HG03457 (cell line): ENCODE results near the gene EDA.

Source experiments
- ATAC-seq: cut with Tn5 transposase; IDR thresholded peaks from one replicate; pipeline ENCODE4 v1.9.1; 2021; ENCODE audit warnings: moderate number of reproducible peaks; ENCODE audit not compliant: unreplicated experiment

Gene EDA

DNA sequence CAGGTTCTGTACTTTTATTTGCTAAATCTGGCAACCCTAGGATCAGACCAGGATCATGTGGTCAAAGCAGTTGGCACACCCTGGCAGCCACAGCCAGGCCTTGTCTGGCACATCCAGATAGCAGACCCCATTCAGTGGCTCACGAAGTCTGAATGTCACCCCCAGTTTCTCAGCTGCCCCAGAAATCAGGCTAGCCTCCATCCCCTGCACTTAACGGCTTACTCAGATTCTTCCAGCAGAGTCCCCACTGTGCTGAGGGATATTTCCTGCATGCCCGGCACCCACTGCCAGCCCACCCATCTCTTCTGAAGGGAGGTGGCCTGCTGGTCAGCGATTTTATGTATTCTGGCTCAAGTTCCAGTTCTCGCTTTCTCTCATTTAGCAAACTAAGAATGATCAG lies 438.5 kb downstream of the EDA start:
- ATAC-seq: no peak

DNA sequence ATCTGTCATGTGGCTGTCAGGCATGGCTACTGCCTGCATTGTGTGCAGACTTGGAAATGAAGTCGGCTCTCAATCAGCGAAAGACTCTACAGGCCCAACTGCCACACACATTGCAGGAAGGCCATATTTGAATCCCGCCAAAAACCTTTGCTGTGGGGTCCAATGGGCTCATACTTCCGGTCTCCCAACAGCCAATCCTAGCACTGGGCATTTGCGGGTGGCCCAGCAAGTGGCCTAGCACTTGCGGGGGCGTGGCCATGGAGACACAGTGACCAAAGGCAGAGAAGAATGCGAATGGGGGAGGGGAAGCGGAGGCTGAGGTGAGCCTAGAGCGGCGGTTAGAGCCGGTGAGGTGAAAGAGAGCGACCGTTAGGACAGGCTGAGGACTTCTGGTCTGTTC lies 446.2 kb downstream of the EDA start, which contains the start of gene OTUD6A:
TSS of gene OTUD6A (plus strand) at position 382 of the 400 bp plus-strand sequence. CDS start 68 bp downstream, outside the sequence.
- no peak for ATAC-seq

DNA sequence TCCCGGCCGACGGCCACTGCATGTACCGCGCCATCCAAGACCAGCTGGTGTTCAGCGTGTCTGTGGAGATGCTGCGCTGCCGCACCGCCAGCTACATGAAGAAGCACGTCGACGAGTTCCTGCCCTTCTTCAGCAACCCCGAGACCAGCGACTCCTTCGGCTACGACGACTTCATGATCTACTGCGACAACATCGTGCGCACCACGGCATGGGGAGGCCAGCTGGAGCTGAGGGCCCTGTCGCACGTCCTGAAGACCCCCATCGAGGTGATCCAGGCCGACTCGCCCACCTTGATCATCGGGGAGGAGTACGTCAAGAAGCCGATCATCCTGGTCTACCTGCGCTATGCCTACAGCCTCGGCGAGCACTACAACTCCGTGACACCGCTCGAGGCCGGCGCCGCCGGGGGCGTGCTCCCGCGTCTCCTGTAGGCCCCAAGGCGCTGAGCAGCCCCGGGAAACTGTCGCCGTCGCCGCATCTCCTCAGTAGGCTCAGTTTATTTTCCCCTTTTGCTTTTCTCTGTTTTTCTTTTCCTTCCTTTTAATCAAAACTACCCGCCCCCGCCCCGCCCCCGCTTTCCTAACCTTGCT lies 447.1 kb downstream of the EDA start:
- no peak for ATAC-seq

DNA sequence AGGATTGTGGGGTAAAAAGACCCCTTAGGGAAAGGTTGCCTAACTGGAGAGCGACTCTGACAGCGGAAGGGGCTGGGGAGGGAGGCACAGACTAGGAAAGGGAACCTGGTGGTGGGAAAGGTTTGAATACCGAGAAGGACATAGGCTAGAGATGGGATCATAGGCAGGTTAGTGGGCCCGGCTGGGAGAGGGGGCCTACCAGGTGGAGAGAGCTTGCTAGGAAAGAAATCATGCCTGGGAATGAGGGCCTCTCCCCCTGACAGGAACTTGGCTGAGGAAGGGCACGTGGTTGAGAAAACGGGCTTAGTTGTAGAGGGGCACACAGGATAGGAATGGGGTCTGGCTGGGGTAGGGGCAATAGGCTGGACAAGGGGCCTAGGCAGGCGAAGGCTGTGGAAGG lies 450.7 kb downstream of the EDA start:
- no peak for ATAC-seq

DNA sequence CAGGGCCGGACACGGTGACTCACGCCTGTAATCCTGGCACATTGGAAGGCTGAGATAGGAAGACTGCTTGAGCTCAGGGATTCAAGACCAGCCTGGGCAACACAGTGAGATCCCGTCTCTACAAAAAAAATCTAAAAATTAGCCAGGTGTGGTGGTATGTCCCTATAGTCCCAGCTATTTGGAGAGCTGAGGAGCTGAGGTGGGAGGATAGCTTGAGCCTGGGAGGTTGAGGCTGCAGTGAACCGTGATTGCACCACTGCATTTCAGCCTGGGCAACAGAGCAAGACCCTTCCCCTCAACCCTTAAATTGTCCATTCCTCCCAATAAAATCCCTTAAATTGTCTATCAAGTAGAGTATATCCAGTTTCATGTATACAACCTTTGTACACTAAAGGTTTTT lies 463.4 kb downstream of the EDA start:
- ATAC-seq: no peak

DNA sequence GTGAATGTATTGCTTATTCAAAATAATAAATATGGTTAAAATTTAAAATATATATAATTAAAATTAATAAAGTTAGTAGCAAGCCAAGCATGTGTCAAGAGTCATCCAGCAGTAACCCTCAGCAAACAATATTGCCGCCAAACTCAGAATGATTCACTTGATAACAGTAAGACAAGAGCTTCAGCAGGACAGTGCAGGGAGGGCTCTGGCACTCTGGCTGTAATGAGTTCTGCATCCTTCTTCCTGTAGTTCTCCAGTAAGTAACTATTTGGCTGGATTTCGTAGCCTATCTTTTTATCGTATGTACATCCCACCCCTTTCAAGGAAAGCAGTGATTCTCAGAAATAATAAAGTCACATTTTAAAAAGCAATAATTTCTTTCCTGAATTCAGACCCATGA lies 464.0 kb downstream of the EDA start:
- no peak for ATAC-seq

DNA sequence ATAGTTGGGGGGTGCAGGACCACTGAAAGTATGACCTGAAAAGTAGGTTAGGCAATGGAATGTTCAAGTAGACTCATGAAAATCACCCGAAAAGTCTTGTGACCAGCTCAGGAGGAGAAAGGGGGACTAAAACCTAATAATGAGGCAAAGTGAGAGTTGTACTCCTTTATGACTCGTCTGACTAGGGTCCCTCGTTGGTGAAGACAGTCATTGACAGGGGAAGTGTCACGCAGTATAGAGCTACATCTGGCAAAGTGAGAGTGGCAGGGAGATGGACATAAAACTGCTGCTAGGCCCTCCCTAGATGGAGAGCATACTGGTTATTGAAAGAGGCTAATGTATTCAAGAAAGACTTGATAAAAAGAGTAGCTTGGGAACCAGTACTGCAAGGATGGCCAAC lies 466.8 kb downstream of the EDA start:
- ATAC-seq: no peak

DNA sequence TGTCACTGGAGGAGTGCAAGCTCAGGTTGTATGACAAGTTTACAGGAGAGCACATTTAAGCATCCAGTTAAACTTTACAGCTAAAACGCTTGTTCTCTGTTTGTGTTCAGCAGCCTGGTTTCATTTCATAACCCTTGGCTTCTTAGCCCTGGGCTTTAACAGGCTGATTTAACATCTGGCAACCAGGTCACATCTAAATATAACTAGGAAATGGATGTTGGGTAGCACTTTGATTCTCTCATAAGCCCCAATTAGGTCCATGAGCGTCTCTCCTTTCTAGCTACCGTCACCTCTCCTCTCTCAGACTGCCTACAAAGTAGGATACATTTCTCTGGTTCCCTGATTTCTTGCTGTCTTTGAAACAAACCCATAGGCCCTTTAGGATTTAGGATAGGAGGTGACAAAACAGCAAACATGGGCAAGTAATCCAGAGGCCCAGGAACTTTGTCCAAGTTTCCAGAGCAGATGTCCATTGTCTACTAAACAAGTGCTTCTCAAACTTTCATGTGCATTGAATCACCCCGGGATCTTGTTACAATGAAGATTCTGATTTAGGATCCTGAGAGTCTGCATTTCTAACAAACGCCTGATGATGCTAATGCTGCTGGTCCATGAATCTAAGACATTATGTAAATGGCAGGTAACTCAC lies 468.8 kb downstream of the EDA start:
- ATAC-seq: no peak

DNA sequence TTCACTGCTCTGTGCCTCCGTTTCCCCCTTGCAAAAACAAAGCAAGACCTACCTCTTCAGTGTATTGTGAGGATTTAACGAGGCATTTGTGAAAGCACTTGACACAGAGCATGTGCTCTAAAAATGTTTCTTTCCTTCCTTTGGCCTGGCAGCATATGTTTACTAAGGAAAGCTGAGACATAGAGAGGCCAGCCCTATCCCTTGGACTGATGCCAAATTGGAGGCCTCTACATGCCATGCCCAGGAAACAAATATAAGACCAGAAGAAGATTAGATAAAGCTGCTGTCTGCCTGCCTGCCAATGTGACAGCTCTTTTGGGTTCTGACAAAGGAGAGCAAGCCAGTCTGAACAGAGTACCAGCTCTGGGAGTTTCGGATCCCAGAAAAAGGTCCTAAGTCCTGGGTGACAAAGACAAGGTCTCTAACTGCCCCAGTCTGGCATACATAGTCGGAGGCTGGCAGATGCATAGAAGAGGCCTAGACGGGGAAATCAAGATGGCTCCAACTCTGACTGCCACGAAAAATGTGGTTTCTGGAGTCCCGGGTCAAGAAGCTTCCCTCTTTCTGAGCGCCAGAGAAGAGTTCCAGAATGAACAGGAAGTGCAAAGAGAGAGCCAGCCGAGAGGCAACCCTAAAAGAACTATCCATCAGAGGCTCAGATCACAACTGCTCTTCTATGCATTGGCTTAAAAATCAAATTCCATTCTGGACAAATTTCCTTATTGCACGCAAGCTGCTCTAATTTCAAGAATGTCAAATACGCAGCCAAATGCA lies 472.1 kb downstream of the EDA start:
- no peak for ATAC-seq

DNA sequence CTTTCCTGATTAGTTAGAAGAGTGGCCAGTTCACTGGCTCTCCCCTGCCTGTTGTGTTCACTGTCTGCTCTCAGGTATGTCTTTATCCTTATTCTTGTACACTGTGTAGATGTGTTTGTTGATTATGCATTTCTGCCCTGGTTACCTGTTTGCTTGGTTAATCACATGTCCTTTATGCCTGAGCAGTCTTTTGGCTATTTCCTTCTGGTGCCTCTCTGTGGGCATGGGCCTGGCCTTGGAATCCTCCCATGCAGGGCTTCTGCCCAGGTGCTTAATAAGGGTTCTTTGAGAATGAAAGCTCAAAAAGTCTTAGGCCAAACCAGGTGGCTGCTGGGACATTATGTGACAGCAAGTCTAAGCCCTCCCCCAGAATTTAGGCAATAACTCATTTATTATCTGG lies 472.8 kb downstream of the EDA start:
- ATAC-seq: no peak
